ENCODE data around the gene ARL6IP5. TPM values are rescaled to one million over a fixed set of nuclear protein-coding genes. Genes with fewer than 3 reads are reported as not detected.

The ARL6IP5 gene
- total RNA-seq, 1 donor: 91.2 TPM

GRCh38 chr3:69141313-69141712, 56.6 kb downstream of the ARL6IP5 start:
- H4K20me1 ChIP-seq (ENCODE audit: insufficient read depth, low read length): no peaks in the 10 kb centered on the region
- H2AFZ ChIP-seq (ENCODE audit: low read length): no peak overlapping the region

DNA sequence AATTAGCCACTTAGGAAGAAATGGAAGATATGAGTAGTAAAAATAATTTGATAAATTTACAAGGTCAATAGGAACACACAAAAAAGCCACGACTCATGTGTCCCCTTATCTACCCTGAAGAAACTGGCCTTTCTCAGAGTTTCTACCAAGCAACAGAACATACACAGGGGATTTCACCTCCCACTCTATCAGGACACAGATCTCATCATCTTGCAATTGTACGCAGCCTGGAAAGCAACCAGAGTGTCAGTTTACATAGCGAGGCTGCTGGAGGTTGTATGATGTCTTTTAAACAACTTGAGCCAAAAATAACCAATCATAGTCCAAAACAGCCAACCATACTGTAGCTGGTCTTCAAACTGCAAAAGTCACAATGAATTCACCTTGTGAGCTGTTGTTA, 57.4 kb downstream of the ARL6IP5 start:
- Histone ChIP-seq H3K27me3 (ENCODE audit: insufficient read depth, low read length) (peaks cover 16% of the 10 kb centered on the region), H2AFZ (ENCODE audit: low read length) (no peak overlapping the region), H3K9me3 (ENCODE audit: low read depth, low read length) (no peaks in the 10 kb centered on the region), H3K4me3 (ENCODE audit: insufficient read depth, low read length) (no peak overlapping the region), H4K20me1 (ENCODE audit: insufficient read depth, low read length) (no peaks in the 10 kb centered on the region), H3K79me2 (ENCODE audit: insufficient read depth, low read length) (no peaks in the 10 kb centered on the region), H3K4me1 (ENCODE audit: insufficient read depth, low read length) (no peaks in the 10 kb centered on the region), H3K27ac (ENCODE audit: low read depth, low read length) (no peak overlapping the region), H3K36me3 (ENCODE audit: insufficient read depth, low read length) (no peaks in the 10 kb centered on the region), H3K4me2 (ENCODE audit: insufficient read depth, low read length) (no peak overlapping the region)
- no peak for DNase-seq (ENCODE audit: insufficient read length, low spot score, missing footprints)
- TF ChIP-seq, protein P1, sequence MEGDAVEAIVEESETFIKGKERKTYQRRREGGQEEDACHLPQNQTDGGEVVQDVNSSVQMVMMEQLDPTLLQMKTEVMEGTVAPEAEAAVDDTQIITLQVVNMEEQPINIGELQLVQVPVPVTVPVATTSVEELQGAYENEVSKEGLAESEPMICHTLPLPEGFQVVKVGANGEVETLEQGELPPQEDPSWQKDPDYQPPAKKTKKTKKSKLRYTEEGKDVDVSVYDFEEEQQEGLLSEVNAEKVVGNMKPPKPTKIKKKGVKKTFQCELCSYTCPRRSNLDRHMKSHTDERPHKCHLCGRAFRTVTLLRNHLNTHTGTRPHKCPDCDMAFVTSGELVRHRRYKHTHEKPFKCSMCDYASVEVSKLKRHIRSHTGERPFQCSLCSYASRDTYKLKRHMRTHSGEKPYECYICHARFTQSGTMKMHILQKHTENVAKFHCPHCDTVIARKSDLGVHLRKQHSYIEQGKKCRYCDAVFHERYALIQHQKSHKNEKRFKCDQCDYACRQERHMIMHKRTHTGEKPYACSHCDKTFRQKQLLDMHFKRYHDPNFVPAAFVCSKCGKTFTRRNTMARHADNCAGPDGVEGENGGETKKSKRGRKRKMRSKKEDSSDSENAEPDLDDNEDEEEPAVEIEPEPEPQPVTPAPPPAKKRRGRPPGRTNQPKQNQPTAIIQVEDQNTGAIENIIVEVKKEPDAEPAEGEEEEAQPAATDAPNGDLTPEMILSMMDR (IDR thresholded peaks at IDR 0.05; ENCODE audit: extremely low read depth, low read depth, low read length): no peak

More at GRCh38 chr3:69141313-69141712, 56.6 kb downstream of the ARL6IP5 start:
- no peak for DNase-seq (ENCODE audit: insufficient read length, low spot score, missing footprints)
- no peaks in the 10 kb centered on the region for H3K9me3 ChIP-seq (ENCODE audit: low read depth, low read length)
- no peaks in the 10 kb centered on the region for H3K79me2 ChIP-seq (ENCODE audit: insufficient read depth, low read length)
- peaks cover 16% of the 10 kb centered on the region for H3K27me3 ChIP-seq (ENCODE audit: insufficient read depth, low read length)
- no peak overlapping the region for H3K27ac ChIP-seq (ENCODE audit: low read depth, low read length)
- no peaks in the 10 kb centered on the region for H3K4me1 ChIP-seq (ENCODE audit: insufficient read depth, low read length)
- H3K4me3 ChIP-seq (ENCODE audit: insufficient read depth, low read length): no peak overlapping the region
- TF ChIP-seq, protein P1 (IDR thresholded peaks at IDR 0.05; ENCODE audit: extremely low read depth, low read depth, low read length): no peak
- no peak overlapping the region for H3K4me2 ChIP-seq (ENCODE audit: insufficient read depth, low read length)
- no peaks in the 10 kb centered on the region for H3K36me3 ChIP-seq (ENCODE audit: insufficient read depth, low read length)

GRCh38 chr3:69142797-69143454, 58.2 kb downstream of the ARL6IP5 start:
- H3K79me2 ChIP-seq (ENCODE audit: insufficient read depth, low read length): no peaks in the 10 kb centered on the region
- peaks cover 16% of the 10 kb centered on the region for H3K27me3 ChIP-seq (ENCODE audit: insufficient read depth, low read length)
- H3K27ac ChIP-seq (ENCODE audit: low read depth, low read length): no peak overlapping the region

GRCh38 chr3:69143612-69144011, 58.9 kb downstream of the ARL6IP5 start:
- no peaks in the 10 kb centered on the region for H3K36me3 ChIP-seq (ENCODE audit: insufficient read depth, low read length)
- no peaks in the 10 kb centered on the region for H3K79me2 ChIP-seq (ENCODE audit: insufficient read depth, low read length)
- TF ChIP-seq, protein P1 (IDR thresholded peaks at IDR 0.05; ENCODE audit: extremely low read depth, low read depth, low read length): no peak
- no peaks in the 10 kb centered on the region for H3K4me1 ChIP-seq (ENCODE audit: insufficient read depth, low read length)
- no peaks in the 10 kb centered on the region for H3K9me3 ChIP-seq (ENCODE audit: low read depth, low read length)
- no peak overlapping the region for H2AFZ ChIP-seq (ENCODE audit: low read length)
- peaks cover 16% of the 10 kb centered on the region for H3K27me3 ChIP-seq (ENCODE audit: insufficient read depth, low read length)
- H4K20me1 ChIP-seq (ENCODE audit: insufficient read depth, low read length): no peaks in the 10 kb centered on the region
- DNase-seq (ENCODE audit: insufficient read length, low spot score, missing footprints): no peak
- H3K4me2 ChIP-seq (ENCODE audit: insufficient read depth, low read length): no peak overlapping the region
- H3K4me3 ChIP-seq (ENCODE audit: insufficient read depth, low read length): no peak overlapping the region
- H3K27ac ChIP-seq (ENCODE audit: low read depth, low read length): no peak overlapping the region

More at GRCh38 chr3:69142797-69143454, 58.2 kb downstream of the ARL6IP5 start:
- no peaks in the 10 kb centered on the region for H4K20me1 ChIP-seq (ENCODE audit: insufficient read depth, low read length)
- no peaks in the 10 kb centered on the region for H3K4me1 ChIP-seq (ENCODE audit: insufficient read depth, low read length)
- no peaks in the 10 kb centered on the region for H3K36me3 ChIP-seq (ENCODE audit: insufficient read depth, low read length)
- H2AFZ ChIP-seq (ENCODE audit: low read length): no peak overlapping the region
- H3K4me3 ChIP-seq (ENCODE audit: insufficient read depth, low read length): no peak overlapping the region
- H3K9me3 ChIP-seq (ENCODE audit: low read depth, low read length): no peaks in the 10 kb centered on the region
- H3K4me2 ChIP-seq (ENCODE audit: insufficient read depth, low read length): no peak overlapping the region
- DNase-seq (ENCODE audit: insufficient read length, low spot score, missing footprints): no peak
- TF ChIP-seq, protein P1 (IDR thresholded peaks at IDR 0.05; ENCODE audit: extremely low read depth, low read depth, low read length): no peak
